Measurements from ENCODE around the gene UGT1A8. TPM values are rescaled to one million over a fixed set of nuclear protein-coding genes. Genes with fewer than 3 reads are reported as not detected.
"Not testable (repeated sequence)": the region's sequence is repeated elsewhere in the genome, so short reads cannot be mapped to it uniquely, and the experiment has no call there.

UGT1A8 gene
- total and polyA plus RNA-seq, 2 donors (not counting 1 experiment from before 2014, with no cell fraction given), result not detected

DNA sequence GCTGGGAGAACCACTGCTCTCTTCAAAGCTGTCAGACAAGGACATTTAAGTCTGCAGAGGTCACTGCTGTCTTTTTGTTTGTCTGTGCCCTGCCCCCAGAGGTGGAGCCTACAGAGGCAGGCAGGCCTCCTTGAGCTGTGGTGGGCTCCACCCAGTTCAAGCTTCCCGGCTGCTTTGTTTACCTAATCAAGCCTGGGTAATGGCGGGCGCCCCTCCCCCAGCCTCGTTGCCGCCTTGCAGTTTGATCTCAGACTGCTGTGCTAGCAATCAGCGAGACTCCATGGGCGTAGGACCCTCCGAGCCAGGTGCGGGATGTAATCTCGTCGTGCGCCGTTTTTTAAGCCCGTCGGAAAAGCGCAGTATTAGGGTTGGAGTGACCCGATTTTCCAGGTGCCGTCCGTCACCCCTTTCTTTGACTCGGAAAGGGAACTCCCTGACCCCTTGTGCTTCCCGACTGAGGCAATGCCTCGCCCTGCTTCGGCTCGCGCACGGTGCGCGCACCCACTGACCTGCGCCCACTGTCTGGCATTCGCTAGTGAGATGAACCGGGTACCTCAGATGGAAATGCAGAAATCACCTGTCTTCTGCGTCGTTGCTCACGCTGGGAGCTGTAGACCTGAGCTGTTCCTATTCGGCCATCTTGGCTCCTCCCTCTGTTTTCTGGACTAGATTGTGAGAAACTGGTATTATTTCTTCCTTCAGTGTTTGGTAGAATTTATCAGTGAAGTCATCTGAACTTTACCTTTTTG, 34.0 kb upstream of the UGT1A8 start:
- H3K4me3 ChIP-seq (ENCODE audit: control extremely low read depth in 1 of 5, extremely low read depth in 1 of 5, insufficient read depth in 1 of 5, low read depth in 2 of 5, low read length in 4 of 5); intact Hi-C loops (cut with micrococcal nuclease); H3K4me2 ChIP-seq (replicated peaks; ENCODE audit: low read depth, low read length, poor library complexity, severe bottlenecking); CTCF ChIA-PET; H3K27ac Mint-ChIP-seq; H3K4me1 ChIP-seq (ENCODE audit: control insufficient read depth in 2 of 2, insufficient read depth in 2 of 2, low read length in 2 of 2); H4K20me1 ChIP-seq (ENCODE audit: control insufficient read depth, insufficient read depth, low read length, poor library complexity, severe bottlenecking); H3K79me2 ChIP-seq (ENCODE audit: control insufficient read depth, insufficient read depth, low read length); H3K9me3 Mint-ChIP-seq (ENCODE audit: insufficient read depth); H3K27me3 ChIP-seq (replicated peaks in 1 of 4; ENCODE audit: control extremely low read depth in 1 of 4, control insufficient read depth in 3 of 4, insufficient read depth in 4 of 4, low read length in 3 of 4); H3K9me3 ChIP-seq (ENCODE audit: control extremely low read depth in 1 of 3, control insufficient read depth in 2 of 3, insufficient read depth in 1 of 3, low read length in 2 of 3); DNase-seq; H3K27ac ChIP-seq (ENCODE audit: low read length in 2 of 2); H3K9ac ChIP-seq (ENCODE audit: low read length); ATAC-seq (ENCODE audit: low read depth); H3K36me3 ChIP-seq (replicated peaks in 1 of 2; ENCODE audit: control extremely low read depth in 1 of 2, control insufficient read depth in 1 of 2, extremely low read depth in 1 of 2, insufficient read depth in 2 of 2, low read length in 1 of 2); H3K4me1 Mint-ChIP-seq; H2AFZ ChIP-seq (ENCODE audit: insufficient read depth, low read depth, low read length, poor library complexity, severe bottlenecking); H3K27me3 Mint-ChIP-seq: not testable (repeated sequence)
- peak overlapping the region; percentile 19 for H3K4me3 Mint-ChIP-seq
- POLR2A ChIA-PET, result interaction anchor here (0.6 kb wide), 1 partner anchor 66 kb away, joined by 5 read pairs; no protein-coding TSS in a partner anchor
- 94% methylated on average over 31 of the region's 35 CpGs for WGBS (ENCODE audit: insufficient coverage)

DNA sequence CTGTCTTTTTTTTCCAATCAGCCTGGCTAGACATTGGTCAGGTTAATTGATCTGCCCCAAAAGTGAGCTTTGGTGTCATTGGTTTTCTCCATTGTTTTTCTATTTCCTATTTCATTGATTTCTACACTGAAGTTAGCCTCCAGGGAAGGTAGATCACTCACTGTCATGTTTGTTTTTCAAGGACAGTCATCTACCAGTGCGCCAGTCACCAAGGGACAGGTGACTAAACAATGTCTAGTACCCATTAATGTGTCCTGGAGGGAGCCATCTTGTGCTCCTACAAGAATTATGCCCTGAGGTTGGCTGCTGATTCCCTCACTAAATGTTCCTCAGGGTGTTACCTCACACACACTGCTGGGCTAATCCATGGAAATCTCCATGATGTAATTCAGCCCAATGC, 33.2 kb upstream of the UGT1A8 start:
- no peak overlapping the region for H3K27ac Mint-ChIP-seq
- no peak overlapping the region for H3K4me3 ChIP-seq (ENCODE audit: control extremely low read depth in 1 of 5, extremely low read depth in 1 of 5, insufficient read depth in 1 of 5, low read depth in 2 of 5, low read length in 4 of 5)
- H3K4me3 Mint-ChIP-seq, result no peak overlapping the region
- H3K4me2 ChIP-seq (replicated peaks; ENCODE audit: low read depth, low read length, poor library complexity, severe bottlenecking), result no peak overlapping the region
- no peaks in the 10 kb centered on the region for H3K4me1 Mint-ChIP-seq
- no peak overlapping the region for H2AFZ ChIP-seq (ENCODE audit: insufficient read depth, low read depth, low read length, poor library complexity, severe bottlenecking)
- 100% methylated on average over 1 of the region's 1 CpG for WGBS (ENCODE audit: insufficient coverage)
- CTCF ChIA-PET, result no interaction called here
- no peak overlapping the region for H3K9ac ChIP-seq (ENCODE audit: low read length)
- TF ChIP-seq EZH2 (IDR thresholded peaks at IDR 0.05; ENCODE audit: borderline replicate concordance, insufficient read depth, low read depth, low read length, poor library complexity, severe bottlenecking), result no peak
- TF ChIP-seq CTCF (IDR thresholded peaks at IDR 0.05), result no peak
- no peaks in the 10 kb centered on the region for H4K20me1 ChIP-seq (ENCODE audit: control insufficient read depth, insufficient read depth, low read length, poor library complexity, severe bottlenecking)
- no peaks in the 10 kb centered on the region for H3K4me1 ChIP-seq (ENCODE audit: control insufficient read depth in 2 of 2, insufficient read depth in 2 of 2, low read length in 2 of 2)
- H3K9me3 ChIP-seq (ENCODE audit: control extremely low read depth in 1 of 3, control insufficient read depth in 2 of 3, insufficient read depth in 1 of 3, low read length in 2 of 3), result no peaks in the 10 kb centered on the region
- no peaks in the 10 kb centered on the region for H3K27me3 ChIP-seq (replicated peaks in 1 of 4; ENCODE audit: control extremely low read depth in 1 of 4, control insufficient read depth in 3 of 4, insufficient read depth in 4 of 4, low read length in 3 of 4)
- H3K27me3 Mint-ChIP-seq, result peaks cover 14% of the 10 kb centered on the region
- POLR2A ChIA-PET, result interaction anchor here (0.6 kb wide), 1 partner anchor 67 kb away, joined by 5 read pairs; no protein-coding TSS in a partner anchor
- no peak for DNase-seq
- intact Hi-C loops (cut with micrococcal nuclease), result no loop called here
- no peaks in the 10 kb centered on the region for H3K79me2 ChIP-seq (ENCODE audit: control insufficient read depth, insufficient read depth, low read length)
- no peaks in the 10 kb centered on the region for H3K36me3 ChIP-seq (replicated peaks in 1 of 2; ENCODE audit: control extremely low read depth in 1 of 2, control insufficient read depth in 1 of 2, extremely low read depth in 1 of 2, insufficient read depth in 2 of 2, low read length in 1 of 2)
- no peak overlapping the region for H3K27ac ChIP-seq (ENCODE audit: low read length in 2 of 2)
- ATAC-seq (ENCODE audit: low read depth), result no peak
- no peaks in the 10 kb centered on the region for H3K9me3 Mint-ChIP-seq (ENCODE audit: insufficient read depth)

Data from B cell (primary cell).